ENCODE data around the gene DCXR.

The DCXR gene

DNA sequence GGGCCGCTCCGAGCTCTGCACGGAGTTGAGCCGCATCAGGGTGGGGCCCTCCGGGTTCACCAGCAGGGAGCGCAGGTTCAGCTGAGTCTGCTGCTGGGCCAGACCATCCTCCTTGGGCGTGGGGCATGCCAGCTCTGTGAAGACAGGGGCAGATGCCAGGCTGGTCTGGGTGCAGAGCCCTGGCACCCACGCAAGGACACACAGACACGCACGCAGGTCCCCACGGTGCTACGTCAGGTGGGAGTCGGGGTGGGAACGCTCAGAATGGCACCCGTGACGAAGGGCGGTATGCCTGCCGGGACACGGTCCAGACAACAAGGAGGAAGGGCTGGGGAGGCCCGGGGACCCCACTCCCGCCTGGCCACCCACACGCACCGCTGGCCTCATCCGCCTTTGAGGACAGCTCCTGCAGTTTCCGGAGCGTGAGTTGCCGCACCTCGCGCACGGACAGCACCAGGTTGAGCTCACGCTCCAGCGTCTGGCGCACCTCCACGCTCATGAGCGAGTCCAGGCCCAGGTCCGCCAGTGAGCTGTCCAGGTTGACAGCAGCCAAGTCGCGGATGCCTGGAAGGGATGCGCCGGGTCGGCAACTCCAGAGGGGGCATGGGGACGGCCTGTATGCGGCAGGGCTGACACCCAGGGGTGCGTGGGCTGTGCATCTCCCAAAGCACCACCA is 43.4 kb upstream of the DCXR start:
- POLR2A ChIA-PET, result interaction anchor here (0.7 to 1.9 kb wide), 6 partner anchors 11 to 25 kb away, joined by 3 to 9 read pairs (median 4); no protein-coding TSS in a partner anchor
- CTCF ChIA-PET, result interaction anchor here (0.7 to 1.2 kb wide), 3 partner anchors 15 to 229 kb away, joined by 3 to 4 read pairs (median 3); no protein-coding TSS in a partner anchor
- no peak overlapping the region for H3K27ac ChIP-seq (ENCODE audit: extremely low read depth, low read depth, low read length)
- H3K9me3 ChIP-seq (ENCODE audit: control insufficient read depth, insufficient read depth, low read depth, low read length), result no peaks in the 10 kb centered on the region
- H3K36me3 ChIP-seq (ENCODE audit: control insufficient read depth in 2 of 2, insufficient read depth in 1 of 2, low read length in 2 of 2), result peaks cover 16 to 85% of the 10 kb centered on the region in 2 experiments
- H3K4me1 ChIP-seq (ENCODE audit: control insufficient read depth, insufficient read depth, low read length), result no peaks in the 10 kb centered on the region
- TF ChIP-seq ZFHX2 (tag by site-specific recombination; conservative IDR thresholded peaks at IDR 0.05) (peak; percentile 6; the same call in 1 of the 2 replicates), ZNF549 (tag by site-specific recombination; IDR thresholded peaks at IDR 0.05) (no peak), ZNF366 (tag by site-specific recombination; conservative IDR thresholded peaks at IDR 0.05) (no peak), TRIM28 (IDR thresholded peaks at IDR 0.05; ENCODE audit: borderline replicate concordance, low read length) (no peak), EGR2 (tag by site-specific recombination; IDR thresholded peaks at IDR 0.05; ENCODE audit: low read depth) (peak; percentile 23; the same call in 1 of the 2 replicates), ZBTB21 (tag by site-specific recombination; IDR thresholded peaks at IDR 0.05) (no peak), ZNF600 (tag by site-specific recombination; IDR thresholded peaks at IDR 0.05) (peak; percentile 30; the same call in 1 of the 2 replicates), ZNF266 (tag by site-specific recombination; IDR thresholded peaks at IDR 0.05; ENCODE audit: low read depth) (no peak), ZNF146 (tag by site-specific recombination; IDR thresholded peaks at IDR 0.05) (no peak)
- TF ChIP-seq, protein P1, sequence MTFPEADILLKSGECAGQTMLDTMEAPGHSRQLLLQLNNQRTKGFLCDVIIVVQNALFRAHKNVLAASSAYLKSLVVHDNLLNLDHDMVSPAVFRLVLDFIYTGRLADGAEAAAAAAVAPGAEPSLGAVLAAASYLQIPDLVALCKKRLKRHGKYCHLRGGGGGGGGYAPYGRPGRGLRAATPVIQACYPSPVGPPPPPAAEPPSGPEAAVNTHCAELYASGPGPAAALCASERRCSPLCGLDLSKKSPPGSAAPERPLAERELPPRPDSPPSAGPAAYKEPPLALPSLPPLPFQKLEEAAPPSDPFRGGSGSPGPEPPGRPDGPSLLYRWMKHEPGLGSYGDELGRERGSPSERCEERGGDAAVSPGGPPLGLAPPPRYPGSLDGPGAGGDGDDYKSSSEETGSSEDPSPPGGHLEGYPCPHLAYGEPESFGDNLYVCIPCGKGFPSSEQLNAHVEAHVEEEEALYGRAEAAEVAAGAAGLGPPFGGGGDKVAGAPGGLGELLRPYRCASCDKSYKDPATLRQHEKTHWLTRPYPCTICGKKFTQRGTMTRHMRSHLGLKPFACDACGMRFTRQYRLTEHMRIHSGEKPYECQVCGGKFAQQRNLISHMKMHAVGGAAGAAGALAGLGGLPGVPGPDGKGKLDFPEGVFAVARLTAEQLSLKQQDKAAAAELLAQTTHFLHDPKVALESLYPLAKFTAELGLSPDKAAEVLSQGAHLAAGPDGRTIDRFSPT (tag by site-specific recombination; IDR thresholded peaks at IDR 0.05), result peak; percentile 65
- H3K4me3 ChIP-seq (ENCODE audit: low read depth, low read length), result no peak overlapping the region

GRCh38 chr17:82080048-82080788 is 42.7 kb upstream of the DCXR start:
- Histone ChIP-seq H3K27ac (ENCODE audit: extremely low read depth, low read depth, low read length) (no peak overlapping the region), H3K36me3 (ENCODE audit: control insufficient read depth in 2 of 2, insufficient read depth in 1 of 2, low read length in 2 of 2) (peaks cover 16 to 78% of the 10 kb centered on the region in 2 experiments), H3K4me3 (ENCODE audit: low read depth, low read length) (no peak overlapping the region), H3K4me1 (ENCODE audit: control insufficient read depth, insufficient read depth, low read length) (no peaks in the 10 kb centered on the region), H3K9me3 (ENCODE audit: control insufficient read depth, insufficient read depth, low read depth, low read length) (no peaks in the 10 kb centered on the region)
- ChIA-PET POLR2A (interaction anchor here (0.6 to 1.9 kb wide), 6 partner anchors 7 to 26 kb away, joined by 4 to 9 read pairs (median 4); no protein-coding TSS in a partner anchor), CTCF (interaction anchor here (0.7 to 1.2 kb wide), 2 partner anchors 14 to 229 kb away, joined by 3 to 4 read pairs; no protein-coding TSS in a partner anchor)
- TF ChIP-seq EGR2 (tag by site-specific recombination; IDR thresholded peaks at IDR 0.05; ENCODE audit: low read depth), result peak; percentile 67
- TF ChIP-seq ZFHX2 (tag by site-specific recombination; conservative IDR thresholded peaks at IDR 0.05), result peak; percentile 70
- no peak for TF ChIP-seq ZIC2 (tag by site-specific recombination; IDR thresholded peaks at IDR 0.05)

GRCh38 chr17:82079001-82079677 is 41.6 kb upstream of the DCXR start:
- H3K27ac ChIP-seq (ENCODE audit: extremely low read depth, low read depth, low read length), result no peak overlapping the region
- ChIA-PET CTCF (no interaction called here), POLR2A (interaction anchor here (0.6 to 1.3 kb wide), 7 partner anchors 8 to 89 kb away, joined by 3 to 5 read pairs (median 4); partner anchors contain the start of genes DCXR and FASN)
- H3K9me3 ChIP-seq (ENCODE audit: control insufficient read depth, insufficient read depth, low read depth, low read length), result no peaks in the 10 kb centered on the region
- peaks cover 12 to 67% of the 10 kb centered on the region in 2 experiments for H3K36me3 ChIP-seq (ENCODE audit: control insufficient read depth in 2 of 2, insufficient read depth in 1 of 2, low read length in 2 of 2)
- no peaks in the 10 kb centered on the region for H3K4me1 ChIP-seq (ENCODE audit: control insufficient read depth, insufficient read depth, low read length)
- H3K4me3 ChIP-seq (ENCODE audit: low read depth, low read length), result no peak overlapping the region
- TF ChIP-seq ZNF488 (tag by site-specific recombination; IDR thresholded peaks at IDR 0.05) (no peak), ZNF621 (tag by site-specific recombination; IDR thresholded peaks at IDR 0.05) (no peak), ZNF658 (tag by site-specific recombination; IDR thresholded peaks at IDR 0.05) (no peak), ZNF184 (tag by site-specific recombination; IDR thresholded peaks at IDR 0.05) (no peak), ZNF10 (tag by site-specific recombination; IDR thresholded peaks at IDR 0.05) (0 out of 2 replicates have a peak, but pooled peaks have one; percentile 23), ZBTB6 (tag by site-specific recombination; IDR thresholded peaks at IDR 0.05) (no peak), KLF8 (tag by site-specific recombination; IDR thresholded peaks at IDR 0.05) (peak; percentile 46; the same call in 1 of the 2 replicates)
- TF ChIP-seq, protein P1 (tag by site-specific recombination; IDR thresholded peaks at IDR 0.05), result 0 out of 2 replicates have a peak, but pooled peaks have one; percentile 20
- TF ChIP-seq, protein P2, sequence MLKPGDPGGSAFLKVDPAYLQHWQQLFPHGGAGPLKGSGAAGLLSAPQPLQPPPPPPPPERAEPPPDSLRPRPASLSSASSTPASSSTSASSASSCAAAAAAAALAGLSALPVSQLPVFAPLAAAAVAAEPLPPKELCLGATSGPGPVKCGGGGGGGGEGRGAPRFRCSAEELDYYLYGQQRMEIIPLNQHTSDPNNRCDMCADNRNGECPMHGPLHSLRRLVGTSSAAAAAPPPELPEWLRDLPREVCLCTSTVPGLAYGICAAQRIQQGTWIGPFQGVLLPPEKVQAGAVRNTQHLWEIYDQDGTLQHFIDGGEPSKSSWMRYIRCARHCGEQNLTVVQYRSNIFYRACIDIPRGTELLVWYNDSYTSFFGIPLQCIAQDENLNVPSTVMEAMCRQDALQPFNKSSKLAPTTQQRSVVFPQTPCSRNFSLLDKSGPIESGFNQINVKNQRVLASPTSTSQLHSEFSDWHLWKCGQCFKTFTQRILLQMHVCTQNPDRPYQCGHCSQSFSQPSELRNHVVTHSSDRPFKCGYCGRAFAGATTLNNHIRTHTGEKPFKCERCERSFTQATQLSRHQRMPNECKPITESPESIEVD (tag by site-specific recombination; IDR thresholded peaks at IDR 0.05), result no peak
